Measurements from ENCODE around the gene MYO5B. TPM values are rescaled to one million over a fixed set of nuclear protein-coding genes. Genes with fewer than 3 reads are reported as not detected.

The MYO5B gene
- total RNA-seq, 4 donors from 2014 or later = 2.0 to 13.9 (median 5.3) TPM

GRCh38 chr18:50111398-50111797 is 83.5 kb downstream of the MYO5B start:
- H3K27ac ChIP-seq (replicated peaks in 1 of 4) = no peak overlapping the region
- DNase-seq (ENCODE audit: extremely low spot score) = no peak
- no peaks in the 10 kb centered on the region for H3K4me1 ChIP-seq
- H3K27me3 ChIP-seq = peaks cover 0 to 12% (median 0%) of the 10 kb centered on the region in 4 donors
- TF ChIP-seq POLR2A (IDR thresholded peaks at IDR 0.05; ENCODE audit: low read depth) = no peak
- no peak for TF ChIP-seq POLR2AphosphoS5 (IDR thresholded peaks at IDR 0.05)
- no peak for TF ChIP-seq EP300 (IDR thresholded peaks at IDR 0.05)
- TF ChIP-seq CTCF (IDR thresholded peaks at IDR 0.05) = no peak
- H3K36me3 ChIP-seq = no peaks in the 10 kb centered on the region
- no peak overlapping the region for H3K4me3 ChIP-seq
- WGBS = 76% methylated on average over 1 of the region's 1 CpG
- intact Hi-C loops (cut with DNase I) = no loop called here
- H3K9me3 ChIP-seq = no peaks in the 10 kb centered on the region

- no peak overlapping the region for H3K4me3 ChIP-seq
- WGBS = 88% methylated on average over 2 of the region's 2 CpGs
- H3K27me3 ChIP-seq = peaks cover 0 to 12% (median 0%) of the 10 kb centered on the region in 4 donors
- H3K9me3 ChIP-seq = no peaks in the 10 kb centered on the region
- TF ChIP-seq POLR2A (IDR thresholded peaks at IDR 0.05; ENCODE audit: low read depth) = no peak
- DNase-seq (ENCODE audit: extremely low spot score) = no peak
- H3K27ac ChIP-seq (replicated peaks in 1 of 4) = no peak overlapping the region
- no peaks in the 10 kb centered on the region for H3K36me3 ChIP-seq
- H3K4me1 ChIP-seq = no peaks in the 10 kb centered on the region
- intact Hi-C loops (cut with DNase I) = no loop called here
Measured at GRCh38 chr18:50107468-50107977, 87.4 kb downstream of the MYO5B start.

DNA sequence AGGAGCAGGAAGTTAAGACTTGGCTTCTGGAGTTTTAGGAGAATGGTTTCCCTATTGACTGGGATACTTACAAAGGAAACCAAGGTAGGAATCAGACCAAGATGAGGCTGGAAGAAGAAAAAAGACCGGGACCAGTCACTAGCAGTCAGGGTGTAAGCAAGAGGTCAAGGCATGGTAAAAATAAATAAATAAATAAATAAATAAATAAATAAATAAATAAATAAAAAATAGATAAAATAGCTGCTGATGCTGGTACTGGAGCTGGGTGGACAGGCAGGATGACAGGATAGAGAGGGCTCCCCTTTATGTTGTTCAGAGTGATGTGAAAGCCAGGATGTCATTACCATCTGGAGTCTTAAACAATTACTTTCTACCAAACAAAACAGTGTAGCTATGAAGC is 89.9 kb downstream of the MYO5B start:
- intact Hi-C loops (cut with DNase I) = no loop called here
- Histone ChIP-seq H3K4me3 (no peak overlapping the region), H3K9me3 (no peaks in the 10 kb centered on the region), H3K4me1 (no peaks in the 10 kb centered on the region), H3K27ac (replicated peaks in 1 of 4) (no peak overlapping the region), H3K36me3 (no peaks in the 10 kb centered on the region), H3K27me3 (peaks cover 0 to 16% (median 0%) of the 10 kb centered on the region in 4 donors)
- WGBS = 91% methylated on average over 1 of the region's 1 CpG
- TF ChIP-seq POLR2AphosphoS5 (IDR thresholded peaks at IDR 0.05) (no peak), EP300 (IDR thresholded peaks at IDR 0.05) (no peak), POLR2A (IDR thresholded peaks at IDR 0.05; ENCODE audit: low read depth) (no peak), CTCF (IDR thresholded peaks at IDR 0.05) (no peak)
- DNase-seq (ENCODE audit: extremely low spot score) = no peak

- Histone ChIP-seq H3K4me1 (no peaks in the 10 kb centered on the region), H3K27ac (replicated peaks in 1 of 4) (no peak overlapping the region), H3K9me3 (no peaks in the 10 kb centered on the region), H3K36me3 (no peaks in the 10 kb centered on the region), H3K4me3 (no peak overlapping the region), H3K27me3 (peaks cover 0 to 10% (median 0%) of the 10 kb centered on the region in 4 donors)
- DNase-seq (ENCODE audit: extremely low spot score) = no peak
- TF ChIP-seq EP300 (IDR thresholded peaks at IDR 0.05) = no peak
- TF ChIP-seq POLR2AphosphoS5 (IDR thresholded peaks at IDR 0.05) = no peak
- no peak for TF ChIP-seq CTCF (IDR thresholded peaks at IDR 0.05)
- no peak for TF ChIP-seq POLR2A (IDR thresholded peaks at IDR 0.05; ENCODE audit: low read depth)
- intact Hi-C loops (cut with DNase I) = no loop called here
- 88% methylated on average over 3 of the region's 3 CpGs for WGBS
Measured at GRCh38 chr18:50104421-50104820, 90.5 kb downstream of the MYO5B start.

DNA sequence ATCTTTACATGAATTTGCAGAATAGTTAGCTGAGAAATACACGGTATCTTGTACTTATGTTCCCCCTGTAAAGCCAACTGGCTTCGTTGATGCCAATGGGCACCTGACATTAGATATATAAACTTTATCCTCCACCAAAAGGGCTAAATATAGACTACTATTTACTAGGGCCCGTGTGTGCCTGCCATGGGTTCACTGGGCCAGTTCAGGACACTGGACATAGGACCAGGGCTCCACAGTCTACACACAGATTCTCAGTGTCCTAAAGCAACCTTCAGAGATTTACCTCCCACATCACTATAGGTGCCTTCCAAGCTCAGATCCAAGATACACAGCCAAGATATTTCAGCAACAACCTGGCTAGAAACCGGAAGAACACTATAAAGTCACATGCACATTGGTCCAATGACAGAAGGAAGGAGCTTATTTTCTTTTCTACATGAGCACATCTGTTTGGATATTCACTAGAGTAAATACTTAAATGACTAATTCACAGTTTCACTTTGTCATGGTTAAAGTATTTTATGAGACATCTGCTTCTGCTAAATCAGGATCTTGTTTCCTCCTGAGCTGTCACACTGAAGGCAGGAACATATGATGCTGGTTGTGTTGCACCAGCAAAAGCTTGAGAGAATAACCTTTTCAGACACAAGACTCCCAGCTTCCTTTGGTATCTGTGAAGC is 95.1 kb downstream of the MYO5B start:
- H3K27ac ChIP-seq (replicated peaks in 1 of 4) = peak overlapping the region in 1 of 4 donors; percentile 12
- peaks cover 0 to 6% (median 0%) of the 10 kb centered on the region in 4 donors for H3K27me3 ChIP-seq
- DNase-seq (ENCODE audit: extremely low spot score) = no peak
- WGBS = 72% methylated on average over 4 of the region's 4 CpGs
- intact Hi-C loops (cut with DNase I) = no loop called here
- H3K36me3 ChIP-seq = no peaks in the 10 kb centered on the region
- H3K9me3 ChIP-seq = no peaks in the 10 kb centered on the region
- H3K4me1 ChIP-seq = no peaks in the 10 kb centered on the region
- H3K4me3 ChIP-seq = no peak overlapping the region
- TF ChIP-seq POLR2AphosphoS5 (IDR thresholded peaks at IDR 0.05) (peak in 1 of 2 donors; percentile 16), POLR2A (IDR thresholded peaks at IDR 0.05; ENCODE audit: low read depth) (no peak)

Measured in esophagus muscularis mucosa (tissue), 4 donors.